ENCODE data around the gene TMF1.

The TMF1 gene

DNA sequence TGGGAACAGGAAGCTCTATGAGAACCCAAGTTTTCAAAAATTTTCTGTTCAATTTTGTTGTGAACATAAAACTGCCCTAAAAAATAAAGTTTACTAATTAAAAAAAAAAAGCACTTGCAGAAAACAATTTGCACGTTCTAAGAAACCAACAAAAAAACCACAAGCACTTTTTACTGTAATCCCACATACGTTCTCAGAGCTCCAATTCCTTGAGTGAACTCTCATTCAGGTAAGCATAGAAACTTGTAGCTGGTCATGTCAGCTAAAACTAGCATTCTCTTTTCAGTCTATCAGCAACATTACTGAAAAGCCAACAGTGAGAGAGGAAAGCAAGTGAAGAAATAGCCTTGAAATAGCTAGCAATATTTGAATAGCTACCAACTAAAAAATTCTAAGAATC lies 11.5 kb upstream of the TMF1 start:
- intact Hi-C loops (cut with micrococcal nuclease) = no loop called here
- peaks cover 11% of the 10 kb centered on the region for H3K4me1 Mint-ChIP-seq (ENCODE audit: low read depth)
- no peaks in the 10 kb centered on the region for H3K27me3 Mint-ChIP-seq
- H3K4me3 Mint-ChIP-seq = no peak overlapping the region
- H3K27ac Mint-ChIP-seq = no peak overlapping the region
- H3K36me3 Mint-ChIP-seq (ENCODE audit: low read depth) = peaks cover 85% of the 10 kb centered on the region
- H3K9me3 Mint-ChIP-seq = no peaks in the 10 kb centered on the region

GRCh38 chr3:69059688-69060087 lies 7.6 kb upstream of the TMF1 start:
- Mint-ChIP-seq H3K9me3 (no peaks in the 10 kb centered on the region), H3K36me3 (ENCODE audit: low read depth) (peaks cover 79% of the 10 kb centered on the region), H3K27ac (no peak overlapping the region), H3K4me3 (no peak overlapping the region), H3K4me1 (ENCODE audit: low read depth) (peaks cover 18% of the 10 kb centered on the region), H3K27me3 (no peaks in the 10 kb centered on the region)
- intact Hi-C loops (cut with micrococcal nuclease) = no loop called here

- Mint-ChIP-seq H3K9me3 (no peaks in the 10 kb centered on the region), H3K36me3 (ENCODE audit: low read depth) (peaks cover 71% of the 10 kb centered on the region), H3K4me1 (ENCODE audit: low read depth) (peaks cover 18% of the 10 kb centered on the region), H3K27ac (peak overlapping the region; percentile 56), H3K4me3 (no peak overlapping the region), H3K27me3 (no peaks in the 10 kb centered on the region)
- intact Hi-C loops (cut with micrococcal nuclease) = no loop called here
These were observed 6.8 kb upstream of the TMF1 start for GRCh38 chr3:69058947-69059224.

GRCh38 chr3:69058180-69058946 lies 6.2 kb upstream of the TMF1 start:
- H3K27ac Mint-ChIP-seq = peak overlapping the region; percentile 56
- peaks cover 66% of the 10 kb centered on the region for H3K36me3 Mint-ChIP-seq (ENCODE audit: low read depth)
- peaks cover 18% of the 10 kb centered on the region for H3K4me1 Mint-ChIP-seq (ENCODE audit: low read depth)
- intact Hi-C loops (cut with micrococcal nuclease) = no loop called here
- H3K4me3 Mint-ChIP-seq = no peak overlapping the region
- no peaks in the 10 kb centered on the region for H3K9me3 Mint-ChIP-seq
- no peaks in the 10 kb centered on the region for H3K27me3 Mint-ChIP-seq

GRCh38 chr3:69052472-69052898 lies 352 bp upstream of the TMF1 start:
- H3K9me3 Mint-ChIP-seq = no peaks in the 10 kb centered on the region
- peak overlapping the region; percentile 98 for H3K27ac Mint-ChIP-seq
- peaks cover 35% of the 10 kb centered on the region for H3K4me1 Mint-ChIP-seq (ENCODE audit: low read depth)
- intact Hi-C loops (cut with micrococcal nuclease) = loop anchor here (5.0 kb wide), 1 partner anchor 35 kb away; no protein-coding TSS in a partner anchor
- peak overlapping the region; percentile 97 for H3K4me3 Mint-ChIP-seq
- peaks cover 52% of the 10 kb centered on the region for H3K36me3 Mint-ChIP-seq (ENCODE audit: low read depth)
- H3K27me3 Mint-ChIP-seq = no peaks in the 10 kb centered on the region

DNA sequence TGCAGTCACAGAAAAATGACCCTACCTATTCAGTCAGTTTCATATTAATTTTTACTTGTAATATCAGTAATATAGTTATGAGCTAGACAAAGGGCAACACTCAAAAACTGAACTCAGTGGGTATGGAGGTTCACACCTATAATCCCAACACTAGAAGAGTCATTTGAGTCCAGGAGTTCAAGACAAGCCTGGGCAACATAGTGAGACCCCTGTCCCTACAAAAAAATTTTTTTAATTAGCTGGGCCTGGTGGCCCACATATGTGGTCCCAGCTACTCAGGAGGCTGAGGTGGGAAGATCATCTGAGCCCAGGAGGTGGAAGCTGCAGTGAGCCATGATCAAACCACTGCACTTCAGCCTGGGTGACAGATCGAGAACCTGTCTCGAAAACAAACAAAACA lies 3.1 kb downstream of the TMF1 start:
- H3K27me3 Mint-ChIP-seq = no peaks in the 10 kb centered on the region
- H3K36me3 Mint-ChIP-seq (ENCODE audit: low read depth) = peaks cover 61% of the 10 kb centered on the region
- H3K4me1 Mint-ChIP-seq (ENCODE audit: low read depth) = peaks cover 39% of the 10 kb centered on the region
- H3K27ac Mint-ChIP-seq = no peak overlapping the region
- intact Hi-C loops (cut with micrococcal nuclease) = no loop called here
- no peak overlapping the region for H3K4me3 Mint-ChIP-seq
- no peaks in the 10 kb centered on the region for H3K9me3 Mint-ChIP-seq

- Mint-ChIP-seq H3K27ac (no peak overlapping the region), H3K27me3 (no peaks in the 10 kb centered on the region), H3K36me3 (ENCODE audit: low read depth) (peaks cover 79% of the 10 kb centered on the region), H3K4me3 (no peak overlapping the region), H3K9me3 (no peaks in the 10 kb centered on the region), H3K4me1 (ENCODE audit: low read depth) (peaks cover 19% of the 10 kb centered on the region)
- intact Hi-C loops (cut with micrococcal nuclease) = no loop called here
These were observed 7.5 kb downstream of the TMF1 start for GRCh38 chr3:69044608-69045007.

- H3K36me3 Mint-ChIP-seq (ENCODE audit: low read depth) = peaks cover 75% of the 10 kb centered on the region
- H3K4me3 Mint-ChIP-seq = no peak overlapping the region
These were observed 18.7 kb downstream of the TMF1 start for GRCh38 chr3:69033470-69033869.

DNA sequence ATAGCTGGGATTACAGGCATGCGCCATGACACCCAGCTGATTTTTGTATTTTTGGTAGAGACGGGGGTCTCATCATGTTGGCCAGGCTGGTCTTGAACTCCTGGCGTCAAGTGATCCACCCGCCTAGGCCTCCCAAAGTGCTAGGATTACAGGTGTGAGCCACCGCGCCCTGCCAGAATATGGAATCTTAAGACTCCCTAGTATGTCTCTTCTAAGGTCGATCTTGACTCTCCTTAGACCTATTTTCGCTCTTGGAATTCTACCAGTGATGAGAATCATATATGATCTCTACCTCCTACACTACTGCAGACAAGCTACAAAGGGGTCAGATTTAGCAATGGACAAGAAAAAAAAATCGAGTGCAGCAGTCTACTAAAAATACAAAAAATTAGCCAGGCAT lies 19.4 kb downstream of the TMF1 start:
- Mint-ChIP-seq H3K4me1 (ENCODE audit: low read depth) (peaks cover 6% of the 10 kb centered on the region), H3K9me3 (no peaks in the 10 kb centered on the region), H3K27ac (peak overlapping the region; percentile 62), H3K36me3 (ENCODE audit: low read depth) (peaks cover 75% of the 10 kb centered on the region), H3K4me3 (no peak overlapping the region), H3K27me3 (no peaks in the 10 kb centered on the region)
- intact Hi-C loops (cut with micrococcal nuclease) = loop anchor here (10.0 kb wide), 1 partner anchor 142 kb away; no protein-coding TSS in a partner anchor

More at GRCh38 chr3:69033470-69033869, 18.7 kb downstream of the TMF1 start:
- Mint-ChIP-seq H3K27me3 (no peaks in the 10 kb centered on the region), H3K27ac (peak overlapping the region; percentile 62), H3K4me1 (ENCODE audit: low read depth) (peaks cover 6% of the 10 kb centered on the region), H3K9me3 (no peaks in the 10 kb centered on the region)
- intact Hi-C loops (cut with micrococcal nuclease) = loop anchor here (10.0 kb wide), 1 partner anchor 141 kb away; no protein-coding TSS in a partner anchor

GRCh38 chr3:69032142-69032541 lies 20.0 kb downstream of the TMF1 start:
- Mint-ChIP-seq H3K27ac (no peak overlapping the region), H3K36me3 (ENCODE audit: low read depth) (peaks cover 75% of the 10 kb centered on the region), H3K9me3 (no peaks in the 10 kb centered on the region), H3K27me3 (no peaks in the 10 kb centered on the region), H3K4me3 (no peak overlapping the region), H3K4me1 (ENCODE audit: low read depth) (peaks cover 6% of the 10 kb centered on the region)
- intact Hi-C loops (cut with micrococcal nuclease) = loop anchor here (10.0 kb wide), 1 partner anchor 143 kb away; no protein-coding TSS in a partner anchor

GRCh38 chr3:69031635-69032034 lies 20.5 kb downstream of the TMF1 start:
- H3K27me3 Mint-ChIP-seq = no peaks in the 10 kb centered on the region
- no peak overlapping the region for H3K4me3 Mint-ChIP-seq
- peaks cover 6% of the 10 kb centered on the region for H3K4me1 Mint-ChIP-seq (ENCODE audit: low read depth)

GRCh38 chr3:69020857-69021256 lies 31.3 kb downstream of the TMF1 start:
- Mint-ChIP-seq H3K36me3 (ENCODE audit: low read depth) (peaks cover 49% of the 10 kb centered on the region), H3K4me3 (no peak overlapping the region), H3K9me3 (no peaks in the 10 kb centered on the region), H3K27ac (no peak overlapping the region), H3K4me1 (ENCODE audit: low read depth) (no peaks in the 10 kb centered on the region), H3K27me3 (no peaks in the 10 kb centered on the region)
- intact Hi-C loops (cut with micrococcal nuclease) = no loop called here

More at GRCh38 chr3:69031635-69032034, 20.5 kb downstream of the TMF1 start:
- Mint-ChIP-seq H3K36me3 (ENCODE audit: low read depth) (peaks cover 74% of the 10 kb centered on the region), H3K27ac (no peak overlapping the region), H3K9me3 (no peaks in the 10 kb centered on the region)
- intact Hi-C loops (cut with micrococcal nuclease) = loop anchor here (10.0 kb wide), 1 partner anchor 143 kb away; no protein-coding TSS in a partner anchor

- intact Hi-C loops (cut with micrococcal nuclease) = no loop called here
These were observed 31.7 kb downstream of the TMF1 start for GRCh38 chr3:69020424-69020823.

DNA sequence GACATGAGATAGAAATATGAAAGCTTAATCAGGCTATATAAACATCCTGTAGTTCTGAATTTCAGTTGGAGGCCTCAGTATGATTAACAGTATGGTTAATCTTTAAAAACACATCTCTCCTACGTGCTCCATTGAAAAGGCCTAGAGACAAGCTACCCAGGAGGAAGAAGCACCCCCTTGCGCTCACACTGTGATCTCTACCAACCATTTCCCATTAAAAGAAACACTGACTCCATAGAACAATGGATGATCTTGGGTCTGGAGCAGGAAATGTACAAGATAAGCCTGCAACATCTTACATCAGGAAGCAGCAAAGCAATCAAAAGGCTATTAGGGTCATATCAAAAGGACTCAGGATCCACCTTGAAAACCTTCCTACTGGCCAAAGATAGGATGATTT lies 35.2 kb downstream of the TMF1 start:
- H3K27me3 Mint-ChIP-seq = peaks cover 3% of the 10 kb centered on the region
- peaks cover 17% of the 10 kb centered on the region for H3K4me1 Mint-ChIP-seq (ENCODE audit: low read depth)
- H3K36me3 Mint-ChIP-seq (ENCODE audit: low read depth) = peaks cover 35% of the 10 kb centered on the region
- H3K27ac Mint-ChIP-seq = no peak overlapping the region
- intact Hi-C loops (cut with micrococcal nuclease) = no loop called here
- H3K9me3 Mint-ChIP-seq = no peaks in the 10 kb centered on the region
- no peak overlapping the region for H3K4me3 Mint-ChIP-seq

More at GRCh38 chr3:69020424-69020823, 31.7 kb downstream of the TMF1 start:
- no peaks in the 10 kb centered on the region for H3K4me1 Mint-ChIP-seq (ENCODE audit: low read depth)
- no peaks in the 10 kb centered on the region for H3K9me3 Mint-ChIP-seq
- no peaks in the 10 kb centered on the region for H3K27me3 Mint-ChIP-seq
- H3K27ac Mint-ChIP-seq = no peak overlapping the region
- no peak overlapping the region for H3K4me3 Mint-ChIP-seq
- peaks cover 45% of the 10 kb centered on the region for H3K36me3 Mint-ChIP-seq (ENCODE audit: low read depth)

DNA sequence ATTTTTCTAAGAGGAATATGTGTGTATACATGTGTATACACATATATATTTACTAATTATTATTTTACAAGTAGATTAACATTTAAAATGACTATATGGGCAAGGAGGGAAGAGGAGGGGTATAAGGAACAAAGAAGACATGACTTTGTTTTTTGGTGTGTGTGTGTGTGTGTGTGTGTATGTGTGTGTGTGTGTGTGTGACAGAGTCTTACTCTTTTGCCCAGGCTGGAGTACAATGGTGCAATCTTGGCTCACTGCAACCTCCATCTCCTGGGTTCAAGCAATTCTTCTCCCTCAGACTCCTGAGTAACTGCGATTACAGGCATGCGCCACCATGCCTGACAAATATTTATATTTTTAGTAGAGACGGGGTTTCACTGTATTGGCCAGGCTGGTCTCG lies 36.0 kb downstream of the TMF1 start:
- Mint-ChIP-seq H3K27me3 (peaks cover 3% of the 10 kb centered on the region), H3K9me3 (no peaks in the 10 kb centered on the region), H3K27ac (no peak overlapping the region), H3K36me3 (ENCODE audit: low read depth) (peaks cover 33% of the 10 kb centered on the region), H3K4me3 (no peak overlapping the region), H3K4me1 (ENCODE audit: low read depth) (peaks cover 18% of the 10 kb centered on the region)
- intact Hi-C loops (cut with micrococcal nuclease) = no loop called here
